Measurements from ENCODE around the gene SPECC1L.

SPECC1L gene

DNA sequence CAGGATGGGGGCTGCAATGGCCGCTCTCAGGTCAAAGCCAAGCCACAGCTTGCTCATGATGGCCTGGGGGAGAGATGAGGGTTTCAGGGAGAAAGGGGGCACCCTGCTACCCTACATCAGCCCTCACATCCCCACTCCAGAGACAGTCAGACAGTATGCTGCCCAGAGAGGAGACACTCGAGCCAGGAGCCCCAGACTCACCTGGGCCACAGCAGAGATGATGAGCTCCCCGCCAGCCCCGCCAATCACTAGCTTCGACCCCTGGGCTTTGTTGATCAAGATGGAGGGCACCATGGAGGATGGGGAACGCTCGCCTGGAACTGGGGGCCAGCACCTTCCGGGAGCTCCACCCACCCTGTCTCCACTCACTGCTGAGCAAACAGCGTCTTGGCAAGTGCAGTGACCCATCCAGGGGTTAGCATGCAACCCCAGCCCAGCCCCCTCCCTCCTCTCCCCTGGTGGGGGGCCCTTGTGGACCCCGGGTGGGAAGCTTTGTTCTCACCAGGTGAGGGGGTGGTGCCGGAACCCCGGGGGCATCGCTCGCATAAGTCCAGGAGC, 45.5 kb upstream of the SPECC1L start:
- Histone ChIP-seq H3K4me1 (ENCODE audit: insufficient read depth, low read length, poor library complexity, severe bottlenecking) (no peaks in the 10 kb centered on the region), H2AFZ (ENCODE audit: low read length) (no peak overlapping the region), H3K36me3 (ENCODE audit: insufficient read depth, low read length) (no peaks in the 10 kb centered on the region), H3K79me2 (ENCODE audit: insufficient read depth, low read length) (no peaks in the 10 kb centered on the region), H3K27me3 (ENCODE audit: insufficient read depth, low read length, poor library complexity, severe bottlenecking) (no peaks in the 10 kb centered on the region), H3F3A (ENCODE audit: low read depth) (no peaks in the 10 kb centered on the region), H3K9ac (ENCODE audit: low read depth, low read length, poor library complexity, severe bottlenecking) (no peak overlapping the region), H4K20me1 (ENCODE audit: insufficient read depth, low read length, poor library complexity, severe bottlenecking) (no peaks in the 10 kb centered on the region), H3K4me2 (ENCODE audit: low read depth, low read length, poor library complexity, severe bottlenecking) (no peak overlapping the region), H3K4me3 (ENCODE audit: low read length, poor library complexity, severe bottlenecking) (no peak overlapping the region), H3K9me2 (replicated peaks; ENCODE audit: low read depth, low read length) (no peaks in the 10 kb centered on the region), H3K9me3 (ENCODE audit: insufficient read depth, low read depth, low read length) (no peaks in the 10 kb centered on the region)
- TF ChIP-seq EZH2phosphoT487 (IDR thresholded peaks at IDR 0.05; ENCODE audit: borderline replicate concordance), result no peak
- no peak for TF ChIP-seq CTCF (conservative IDR thresholded peaks at IDR 0.05; ENCODE audit: low read length)

DNA sequence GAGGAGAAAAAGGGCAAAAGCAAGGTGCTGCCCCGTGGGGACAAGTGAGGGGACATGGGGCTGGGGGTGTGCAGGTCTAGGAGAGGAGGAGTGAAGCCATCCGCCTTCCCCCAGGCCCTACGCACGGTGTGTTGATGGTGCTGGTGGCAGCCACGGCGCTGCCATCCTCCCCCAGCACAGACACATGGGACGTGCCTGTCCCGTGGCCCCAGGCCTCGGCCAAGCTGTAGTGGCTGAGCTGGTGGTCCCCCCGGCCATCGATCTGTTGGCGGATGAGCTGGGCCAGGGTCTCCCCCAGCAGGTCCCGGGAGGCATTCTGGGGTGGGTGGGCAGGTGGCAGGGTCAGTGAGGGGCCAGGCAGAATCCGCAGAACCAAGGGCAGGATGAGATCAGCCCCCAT, 44.7 kb upstream of the SPECC1L start:
- no peaks in the 10 kb centered on the region for H3K27me3 ChIP-seq (ENCODE audit: insufficient read depth, low read length, poor library complexity, severe bottlenecking)
- H3K4me1 ChIP-seq (ENCODE audit: insufficient read depth, low read length, poor library complexity, severe bottlenecking), result no peaks in the 10 kb centered on the region
- no peaks in the 10 kb centered on the region for H3K9me3 ChIP-seq (ENCODE audit: insufficient read depth, low read depth, low read length)
- H3F3A ChIP-seq (ENCODE audit: low read depth), result no peaks in the 10 kb centered on the region
- H3K79me2 ChIP-seq (ENCODE audit: insufficient read depth, low read length), result no peaks in the 10 kb centered on the region
- H3K4me3 ChIP-seq (ENCODE audit: low read length, poor library complexity, severe bottlenecking), result no peak overlapping the region
- H3K9me2 ChIP-seq (replicated peaks; ENCODE audit: low read depth, low read length), result no peaks in the 10 kb centered on the region
- no peak overlapping the region for H3K4me2 ChIP-seq (ENCODE audit: low read depth, low read length, poor library complexity, severe bottlenecking)
- TF ChIP-seq EZH2phosphoT487 (IDR thresholded peaks at IDR 0.05; ENCODE audit: borderline replicate concordance) (no peak), CTCF (conservative IDR thresholded peaks at IDR 0.05; ENCODE audit: low read length) (no peak)
- no peaks in the 10 kb centered on the region for H4K20me1 ChIP-seq (ENCODE audit: insufficient read depth, low read length, poor library complexity, severe bottlenecking)
- no peak overlapping the region for H2AFZ ChIP-seq (ENCODE audit: low read length)
- H3K36me3 ChIP-seq (ENCODE audit: insufficient read depth, low read length), result no peaks in the 10 kb centered on the region
- H3K9ac ChIP-seq (ENCODE audit: low read depth, low read length, poor library complexity, severe bottlenecking), result no peak overlapping the region

DNA sequence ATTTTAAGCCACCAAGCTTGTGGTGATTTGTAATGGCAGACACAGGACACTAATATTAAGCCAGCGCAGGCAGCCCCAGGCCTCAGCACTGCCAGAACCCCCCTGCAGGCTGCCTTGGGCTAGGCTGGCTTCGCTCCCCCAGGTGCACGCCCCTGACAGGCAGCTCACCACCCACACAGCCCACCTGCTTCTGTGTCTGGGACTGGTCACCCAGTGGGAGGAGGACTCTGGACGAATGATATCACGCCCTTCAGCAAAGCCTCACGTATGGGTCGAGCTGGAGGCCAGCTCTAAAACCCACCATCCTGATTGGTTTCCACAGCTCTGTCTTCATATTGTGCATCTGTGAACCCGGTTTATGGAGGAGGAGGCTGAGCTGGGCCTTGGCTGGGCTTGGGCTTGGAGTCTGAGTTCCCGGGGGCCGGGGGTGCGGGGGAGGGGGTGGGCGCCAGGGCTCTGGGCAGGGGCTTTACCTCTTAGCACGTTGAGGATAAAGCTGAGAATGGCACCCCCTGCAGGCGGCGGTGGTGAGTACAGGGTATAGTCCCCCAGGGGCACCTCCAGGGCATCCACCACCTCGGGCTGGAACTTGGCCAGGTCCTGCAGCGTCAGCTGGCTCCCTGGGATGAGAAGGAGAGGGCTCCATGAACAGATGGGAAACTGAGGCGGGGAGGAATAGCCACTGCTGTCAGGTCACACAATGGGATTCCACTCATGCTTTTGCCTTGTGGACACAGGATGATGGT, 39.5 kb upstream of the SPECC1L start:
- no peak for TF ChIP-seq EZH2phosphoT487 (IDR thresholded peaks at IDR 0.05; ENCODE audit: borderline replicate concordance)
- TF ChIP-seq CTCF (conservative IDR thresholded peaks at IDR 0.05; ENCODE audit: low read length), result peak; percentile 49
- Histone ChIP-seq H3K9me3 (ENCODE audit: insufficient read depth, low read depth, low read length) (no peaks in the 10 kb centered on the region), H3K9me2 (replicated peaks; ENCODE audit: low read depth, low read length) (no peaks in the 10 kb centered on the region), H4K20me1 (ENCODE audit: insufficient read depth, low read length, poor library complexity, severe bottlenecking) (no peaks in the 10 kb centered on the region), H3K36me3 (ENCODE audit: insufficient read depth, low read length) (no peaks in the 10 kb centered on the region), H3K4me1 (ENCODE audit: insufficient read depth, low read length, poor library complexity, severe bottlenecking) (no peaks in the 10 kb centered on the region), H3K4me2 (ENCODE audit: low read depth, low read length, poor library complexity, severe bottlenecking) (no peak overlapping the region), H3K27me3 (ENCODE audit: insufficient read depth, low read length, poor library complexity, severe bottlenecking) (no peaks in the 10 kb centered on the region), H3K9ac (ENCODE audit: low read depth, low read length, poor library complexity, severe bottlenecking) (no peak overlapping the region), H3K4me3 (ENCODE audit: low read length, poor library complexity, severe bottlenecking) (no peak overlapping the region), H3K79me2 (ENCODE audit: insufficient read depth, low read length) (no peaks in the 10 kb centered on the region), H2AFZ (ENCODE audit: low read length) (no peak overlapping the region), H3F3A (ENCODE audit: low read depth) (no peaks in the 10 kb centered on the region)

All from Loucy (cell line).